NCI-H524 treated with DMSO at 0.1 percent for 48 hours (cell line): Measurements from ENCODE around the gene ARHGAP33.

Experiments used
- DNase-seq: peaks from one replicate; lab custom pipeline; 2025; lab: John Stamatoyannopoulos, UW

The ARHGAP33 gene, protein sequence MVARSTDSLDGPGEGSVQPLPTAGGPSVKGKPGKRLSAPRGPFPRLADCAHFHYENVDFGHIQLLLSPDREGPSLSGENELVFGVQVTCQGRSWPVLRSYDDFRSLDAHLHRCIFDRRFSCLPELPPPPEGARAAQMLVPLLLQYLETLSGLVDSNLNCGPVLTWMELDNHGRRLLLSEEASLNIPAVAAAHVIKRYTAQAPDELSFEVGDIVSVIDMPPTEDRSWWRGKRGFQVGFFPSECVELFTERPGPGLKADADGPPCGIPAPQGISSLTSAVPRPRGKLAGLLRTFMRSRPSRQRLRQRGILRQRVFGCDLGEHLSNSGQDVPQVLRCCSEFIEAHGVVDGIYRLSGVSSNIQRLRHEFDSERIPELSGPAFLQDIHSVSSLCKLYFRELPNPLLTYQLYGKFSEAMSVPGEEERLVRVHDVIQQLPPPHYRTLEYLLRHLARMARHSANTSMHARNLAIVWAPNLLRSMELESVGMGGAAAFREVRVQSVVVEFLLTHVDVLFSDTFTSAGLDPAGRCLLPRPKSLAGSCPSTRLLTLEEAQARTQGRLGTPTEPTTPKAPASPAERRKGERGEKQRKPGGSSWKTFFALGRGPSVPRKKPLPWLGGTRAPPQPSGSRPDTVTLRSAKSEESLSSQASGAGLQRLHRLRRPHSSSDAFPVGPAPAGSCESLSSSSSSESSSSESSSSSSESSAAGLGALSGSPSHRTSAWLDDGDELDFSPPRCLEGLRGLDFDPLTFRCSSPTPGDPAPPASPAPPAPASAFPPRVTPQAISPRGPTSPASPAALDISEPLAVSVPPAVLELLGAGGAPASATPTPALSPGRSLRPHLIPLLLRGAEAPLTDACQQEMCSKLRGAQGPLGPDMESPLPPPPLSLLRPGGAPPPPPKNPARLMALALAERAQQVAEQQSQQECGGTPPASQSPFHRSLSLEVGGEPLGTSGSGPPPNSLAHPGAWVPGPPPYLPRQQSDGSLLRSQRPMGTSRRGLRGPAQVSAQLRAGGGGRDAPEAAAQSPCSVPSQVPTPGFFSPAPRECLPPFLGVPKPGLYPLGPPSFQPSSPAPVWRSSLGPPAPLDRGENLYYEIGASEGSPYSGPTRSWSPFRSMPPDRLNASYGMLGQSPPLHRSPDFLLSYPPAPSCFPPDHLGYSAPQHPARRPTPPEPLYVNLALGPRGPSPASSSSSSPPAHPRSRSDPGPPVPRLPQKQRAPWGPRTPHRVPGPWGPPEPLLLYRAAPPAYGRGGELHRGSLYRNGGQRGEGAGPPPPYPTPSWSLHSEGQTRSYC

DNA sequence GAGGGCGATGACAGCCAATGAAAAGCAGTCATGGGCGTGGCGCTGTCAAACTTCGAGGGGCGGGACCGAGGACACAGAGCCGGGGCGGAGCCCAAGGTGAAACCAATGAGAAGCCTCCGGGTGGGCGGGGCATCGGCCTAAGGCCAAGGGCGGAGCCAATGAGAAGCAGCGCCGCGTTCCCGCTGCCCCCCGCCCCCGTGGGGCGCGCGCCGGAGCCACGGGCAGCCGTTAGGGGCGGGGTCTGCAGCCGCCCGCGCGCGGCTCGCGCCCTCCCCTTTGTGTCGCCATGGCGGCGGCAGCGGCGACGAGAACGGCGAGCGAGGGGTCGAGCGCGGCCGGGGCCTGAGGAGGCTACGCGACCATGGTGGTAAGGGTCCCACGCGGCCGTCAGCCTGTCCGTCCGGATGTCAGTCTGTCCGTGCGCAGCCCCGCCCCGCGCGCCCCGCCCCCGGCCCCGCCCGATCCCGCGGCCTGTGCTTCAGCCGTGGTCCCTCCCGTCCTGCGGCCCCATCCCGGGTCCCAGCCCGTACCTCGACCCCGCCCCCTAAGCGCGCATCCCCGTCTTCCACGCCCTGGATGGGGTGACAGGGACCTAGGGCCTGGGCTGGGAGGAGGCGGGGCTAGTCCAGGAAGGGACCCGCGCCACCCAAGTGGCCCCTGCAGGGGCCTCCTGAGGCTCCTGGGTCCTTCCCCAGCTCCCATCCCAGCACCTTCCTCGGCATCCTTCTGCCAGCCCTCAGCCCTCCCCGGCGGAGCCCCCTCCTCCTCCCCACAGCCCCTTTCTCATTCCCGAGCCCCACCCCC lies at the start of gene ARHGAP33:
TSS of gene ARHGAP33 (plus strand) at position 267 of the 804 bp plus-strand sequence. CDS start at position 362, 95 bp downstream.
- peak; percentile 85 for DNase-seq

DNA sequence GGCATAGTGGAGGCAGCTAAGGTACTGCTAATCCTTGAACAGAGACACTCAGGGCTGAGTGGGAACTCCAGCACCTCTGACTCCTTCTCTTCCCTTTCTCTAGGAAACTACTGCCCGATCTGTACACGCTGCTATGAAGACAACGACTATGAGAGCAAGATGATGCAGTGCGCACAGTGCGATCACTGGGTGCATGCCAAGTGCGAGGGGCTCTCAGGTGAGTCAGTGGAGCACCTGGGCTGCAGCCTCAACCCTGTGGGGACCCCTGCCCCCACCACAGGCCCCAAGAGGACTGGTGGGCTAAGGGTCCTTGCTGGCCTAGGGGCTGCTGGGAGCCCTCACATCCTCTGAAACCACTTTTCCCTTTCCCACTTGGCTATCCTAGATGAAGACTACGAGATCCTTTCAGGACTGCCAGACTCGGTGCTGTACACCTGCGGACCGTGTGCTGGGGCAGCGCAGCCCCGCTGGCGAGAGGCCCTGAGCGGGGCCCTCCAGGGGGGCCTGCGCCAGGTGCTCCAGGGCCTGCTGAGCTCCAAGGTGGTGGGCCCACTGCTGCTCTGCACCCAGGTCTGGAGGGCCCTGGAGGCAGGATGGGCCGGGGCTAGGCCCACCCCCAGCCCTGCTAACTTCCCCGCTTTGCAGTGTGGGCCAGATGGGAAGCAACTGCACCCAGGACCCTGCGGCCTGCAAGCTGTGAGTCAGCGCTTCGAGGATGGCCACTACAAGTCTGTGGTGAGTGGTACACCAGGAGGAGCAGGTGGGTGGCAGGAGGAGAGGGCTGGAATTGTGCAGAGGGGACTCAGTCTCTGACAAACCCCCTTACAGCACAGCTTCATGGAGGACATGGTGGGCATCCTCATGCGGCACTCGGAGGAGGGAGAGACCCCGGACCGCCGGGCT lies 48.1 kb upstream of the ARHGAP33 start:
- no peak for DNase-seq

DNA sequence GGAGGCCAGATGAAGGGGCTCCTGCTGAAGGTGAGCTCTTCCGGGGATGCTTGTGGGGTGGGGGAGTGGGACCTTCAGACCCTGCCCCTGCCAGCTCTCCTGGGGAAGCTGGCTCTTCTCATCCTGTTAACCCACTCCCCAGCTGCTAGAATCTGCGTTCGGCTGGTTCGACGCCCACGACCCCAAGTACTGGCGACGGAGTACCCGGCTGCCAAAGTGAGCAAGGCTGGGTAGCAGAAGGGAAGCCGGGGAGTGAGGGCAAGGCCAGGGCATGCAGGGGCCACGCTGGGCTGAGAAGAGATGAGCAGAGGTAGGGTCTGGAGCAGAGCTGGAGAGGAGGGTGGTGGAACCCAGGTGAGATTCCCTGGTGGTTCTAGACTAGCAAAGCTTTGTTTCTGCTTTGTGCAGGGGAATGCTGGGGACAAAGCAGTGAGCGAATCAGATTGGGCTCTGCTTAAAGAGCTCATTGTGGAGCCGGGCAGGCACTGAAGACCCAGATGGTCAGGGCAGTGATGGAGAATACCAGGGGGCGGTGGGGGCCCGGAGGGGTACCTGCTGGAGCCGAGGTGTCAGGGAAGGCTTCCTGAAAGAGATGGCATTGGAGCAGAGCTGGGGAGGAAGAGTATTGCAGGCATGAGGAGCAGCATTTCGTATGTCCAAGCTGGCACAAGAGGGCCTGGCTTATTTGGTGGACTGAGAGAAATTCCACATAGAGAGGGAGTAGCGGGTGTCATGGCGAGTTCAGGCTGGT lies 47.2 kb upstream of the ARHGAP33 start:
- DNase-seq, result no peak

DNA sequence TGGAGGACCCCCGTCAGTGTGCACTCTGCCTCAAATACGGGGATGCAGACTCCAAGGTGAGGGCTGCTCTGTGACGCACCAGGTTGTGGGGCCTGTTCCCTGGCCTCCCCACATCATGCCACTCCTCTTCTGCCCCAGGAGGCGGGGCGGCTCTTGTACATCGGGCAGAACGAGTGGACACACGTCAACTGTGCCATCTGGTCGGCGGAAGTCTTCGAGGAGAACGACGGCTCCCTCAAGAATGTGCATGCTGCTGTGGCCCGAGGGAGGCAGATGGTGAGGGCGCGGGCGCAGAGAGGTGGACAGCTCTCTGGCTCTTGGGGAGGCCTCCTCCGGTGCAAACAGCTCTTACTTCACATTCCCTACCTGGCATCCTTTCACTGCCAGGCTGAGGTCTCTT lies 46.3 kb upstream of the ARHGAP33 start:
- DNase-seq, result peak; percentile 24

DNA sequence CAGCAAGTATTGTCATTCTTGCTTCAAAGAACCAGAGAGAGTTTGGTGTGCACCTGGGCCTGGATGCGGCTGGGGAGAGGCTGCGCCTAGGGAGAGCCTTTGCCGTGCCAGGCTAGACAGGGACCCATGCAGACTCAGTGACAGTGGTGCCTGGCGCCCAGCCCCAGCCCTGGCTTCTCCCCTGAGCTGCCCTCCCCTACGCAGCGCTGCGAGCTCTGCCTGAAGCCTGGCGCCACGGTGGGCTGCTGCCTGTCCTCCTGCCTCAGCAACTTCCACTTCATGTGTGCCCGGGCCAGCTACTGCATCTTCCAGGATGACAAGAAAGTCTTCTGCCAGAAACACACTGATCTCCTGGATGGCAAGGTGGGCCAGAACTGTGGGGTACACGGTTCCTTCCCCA lies 45.6 kb upstream of the ARHGAP33 start:
- no peak for DNase-seq

DNA sequence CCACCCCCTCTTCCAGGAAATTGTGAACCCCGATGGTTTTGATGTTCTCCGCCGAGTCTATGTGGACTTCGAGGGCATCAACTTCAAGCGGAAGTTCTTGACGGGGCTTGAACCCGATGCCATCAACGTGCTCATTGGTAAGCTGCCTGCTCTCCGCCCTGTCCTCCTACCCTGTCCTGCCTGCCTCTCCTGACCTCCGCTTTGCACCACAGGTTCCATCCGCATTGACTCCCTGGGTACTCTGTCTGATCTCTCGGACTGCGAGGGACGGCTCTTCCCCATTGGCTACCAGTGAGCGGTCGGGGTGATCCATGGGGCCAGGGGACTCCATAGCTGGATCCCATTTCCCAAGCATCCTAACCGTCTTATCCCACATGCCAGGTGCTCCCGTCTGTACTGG lies 45.0 kb upstream of the ARHGAP33 start:
- DNase-seq, result no peak

DNA sequence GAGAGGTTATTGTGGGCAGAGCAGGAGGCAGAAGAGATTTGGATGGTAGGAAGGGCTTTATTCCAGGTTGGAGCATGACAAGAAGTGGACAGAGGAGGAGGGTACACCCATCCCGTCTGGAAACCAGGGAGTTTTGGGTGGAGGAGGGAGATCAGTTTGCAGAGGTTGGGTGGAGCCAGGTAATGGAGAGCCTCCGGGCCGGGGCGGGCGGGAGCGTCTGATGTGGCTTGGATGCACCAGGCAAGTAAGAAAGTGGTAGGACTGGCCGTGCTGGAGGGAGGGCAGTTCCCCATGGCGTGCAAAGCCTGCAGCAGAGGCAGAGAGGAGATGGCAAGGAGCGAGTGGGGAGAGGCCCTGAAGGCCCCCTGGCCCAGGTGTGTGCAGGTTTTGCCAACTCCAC lies 44.0 kb upstream of the ARHGAP33 start:
- DNase-seq, result no peak

DNA sequence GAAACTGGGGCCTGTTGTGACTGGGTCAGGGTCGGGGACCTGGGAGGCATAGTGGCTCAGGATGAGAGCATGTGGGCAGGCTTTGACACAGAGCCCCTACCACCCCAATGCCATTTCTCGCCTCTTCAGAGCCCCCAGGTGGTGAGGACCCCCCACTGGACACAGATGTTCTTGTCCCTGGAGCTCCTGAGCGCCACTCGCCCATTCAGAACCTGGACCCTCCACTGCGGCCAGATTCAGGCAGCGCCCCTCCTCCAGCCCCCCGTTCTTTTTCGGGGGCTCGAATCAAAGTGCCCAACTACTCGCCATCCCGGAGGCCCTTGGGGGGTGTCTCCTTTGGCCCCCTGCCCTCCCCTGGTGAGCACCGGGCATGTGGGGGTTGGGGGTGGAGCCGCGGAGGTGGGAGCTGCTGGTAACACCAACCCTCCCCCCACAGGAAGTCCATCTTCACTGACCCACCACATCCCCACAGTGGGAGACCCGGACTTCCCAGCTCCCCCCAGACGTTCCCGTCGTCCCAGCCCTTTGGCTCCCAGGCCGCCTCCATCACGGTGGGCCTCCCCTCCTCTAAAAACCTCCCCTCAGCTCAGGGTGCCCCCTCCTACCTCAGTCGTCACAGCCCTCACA lies 43.5 kb upstream of the ARHGAP33 start:
- no peak for DNase-seq

DNA sequence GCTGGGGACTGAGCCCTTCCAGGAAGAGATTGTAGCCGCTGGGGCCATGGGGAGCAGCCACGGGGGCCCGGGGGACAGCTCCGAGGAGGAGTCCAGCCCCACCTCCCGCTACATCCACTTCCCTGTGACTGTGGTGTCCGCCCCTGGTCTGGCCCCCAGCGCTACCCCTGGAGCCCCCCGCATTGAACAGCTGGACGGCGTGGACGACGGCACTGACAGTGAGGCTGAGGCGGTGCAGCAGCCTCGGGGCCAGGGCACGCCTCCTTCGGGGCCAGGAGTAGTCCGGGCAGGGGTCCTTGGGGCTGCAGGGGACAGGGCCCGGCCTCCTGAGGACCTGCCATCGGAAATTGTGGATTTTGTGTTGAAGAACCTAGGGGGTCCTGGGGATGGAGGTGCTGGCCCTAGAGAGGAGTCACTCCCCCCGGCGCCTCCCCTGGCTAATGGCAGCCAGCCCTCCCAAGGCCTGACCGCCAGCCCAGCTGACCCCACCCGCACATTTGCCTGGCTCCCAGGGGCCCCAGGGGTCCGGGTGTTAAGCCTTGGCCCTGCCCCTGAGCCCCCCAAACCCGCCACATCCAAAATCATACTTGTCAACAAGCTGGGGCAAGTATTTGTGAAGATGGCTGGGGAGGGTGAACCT lies 42.7 kb upstream of the ARHGAP33 start:
- no peak for DNase-seq

DNA sequence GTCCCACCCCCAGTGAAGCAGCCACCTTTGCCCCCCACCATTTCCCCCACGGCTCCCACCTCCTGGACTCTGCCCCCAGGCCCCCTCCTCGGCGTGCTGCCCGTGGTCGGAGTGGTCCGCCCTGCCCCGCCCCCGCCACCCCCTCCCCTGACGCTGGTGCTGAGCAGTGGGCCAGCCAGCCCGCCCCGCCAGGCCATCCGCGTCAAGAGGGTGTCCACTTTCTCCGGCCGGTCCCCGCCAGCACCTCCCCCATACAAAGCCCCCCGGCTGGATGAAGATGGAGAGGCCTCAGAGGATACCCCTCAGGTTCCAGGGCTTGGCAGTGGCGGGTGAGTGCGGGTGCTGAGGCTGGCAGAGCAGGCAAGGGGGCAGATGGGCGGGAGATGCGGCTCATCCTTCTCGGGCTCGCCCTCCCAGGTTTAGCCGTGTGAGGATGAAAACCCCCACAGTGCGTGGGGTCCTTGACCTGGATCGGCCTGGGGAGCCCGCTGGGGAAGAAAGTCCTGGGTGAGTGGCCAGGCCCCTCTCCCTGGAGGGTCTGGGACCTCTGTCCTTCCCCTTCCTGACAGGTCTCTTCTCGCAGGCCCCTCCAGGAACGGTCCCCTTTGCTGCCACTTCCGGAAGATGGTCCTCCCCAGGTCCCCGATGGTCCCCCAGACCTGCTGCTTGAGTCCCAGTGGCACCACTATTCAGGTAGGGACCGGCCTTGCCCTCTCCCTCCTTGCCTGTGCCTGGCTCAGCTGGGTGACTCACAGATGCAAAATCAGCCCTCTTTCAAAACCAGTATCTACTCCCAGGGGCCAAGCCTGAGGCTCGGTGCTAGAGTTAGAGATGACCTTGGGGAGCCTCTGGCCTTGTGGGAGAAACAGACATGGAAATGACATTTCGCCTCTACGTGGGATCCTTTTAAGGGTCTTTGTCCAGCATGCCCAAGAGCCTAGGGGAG lies 41.9 kb upstream of the ARHGAP33 start:
- DNase-seq, result no peak

DNA sequence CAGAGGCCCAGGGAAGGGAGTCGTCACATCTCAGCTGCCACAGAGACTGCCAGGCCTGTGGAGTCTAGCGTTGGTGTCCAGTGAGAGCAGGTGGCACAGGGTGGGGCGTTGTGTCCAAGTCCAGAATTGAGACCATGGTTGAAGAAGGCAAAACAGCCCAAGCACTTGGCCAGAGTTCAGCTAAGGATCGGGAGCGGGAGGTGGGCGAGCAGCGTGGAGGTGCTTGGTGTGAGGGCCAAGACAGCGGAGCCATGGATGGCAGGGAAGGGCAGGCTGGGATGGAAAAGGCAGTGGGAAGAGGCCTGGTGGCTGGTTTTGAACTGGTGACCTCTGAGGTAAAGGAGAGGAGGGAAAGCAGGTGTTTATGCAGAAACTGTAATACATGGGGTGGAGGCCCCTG lies 41.1 kb upstream of the ARHGAP33 start:
- no peak for DNase-seq

DNA sequence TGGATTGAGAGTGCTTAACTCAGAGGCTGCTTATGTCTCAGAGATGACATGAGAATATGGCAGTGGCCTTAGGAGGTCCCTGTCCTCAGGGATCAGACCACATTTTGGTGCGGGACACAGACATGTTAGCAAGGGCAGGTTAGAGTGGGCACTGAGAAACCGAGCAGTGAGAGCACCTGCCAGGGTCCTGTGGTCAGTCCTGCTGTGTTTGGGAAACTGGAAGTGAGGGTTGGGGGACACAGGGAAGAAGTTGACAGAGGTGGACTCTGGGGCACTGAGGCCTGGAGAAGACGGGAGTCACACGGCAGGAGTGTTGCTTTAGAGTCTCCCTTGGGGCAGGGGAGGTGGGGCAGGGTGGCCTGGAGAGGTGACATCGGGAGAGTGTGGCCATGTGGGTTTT lies 40.5 kb upstream of the ARHGAP33 start:
- DNase-seq, result no peak

DNA sequence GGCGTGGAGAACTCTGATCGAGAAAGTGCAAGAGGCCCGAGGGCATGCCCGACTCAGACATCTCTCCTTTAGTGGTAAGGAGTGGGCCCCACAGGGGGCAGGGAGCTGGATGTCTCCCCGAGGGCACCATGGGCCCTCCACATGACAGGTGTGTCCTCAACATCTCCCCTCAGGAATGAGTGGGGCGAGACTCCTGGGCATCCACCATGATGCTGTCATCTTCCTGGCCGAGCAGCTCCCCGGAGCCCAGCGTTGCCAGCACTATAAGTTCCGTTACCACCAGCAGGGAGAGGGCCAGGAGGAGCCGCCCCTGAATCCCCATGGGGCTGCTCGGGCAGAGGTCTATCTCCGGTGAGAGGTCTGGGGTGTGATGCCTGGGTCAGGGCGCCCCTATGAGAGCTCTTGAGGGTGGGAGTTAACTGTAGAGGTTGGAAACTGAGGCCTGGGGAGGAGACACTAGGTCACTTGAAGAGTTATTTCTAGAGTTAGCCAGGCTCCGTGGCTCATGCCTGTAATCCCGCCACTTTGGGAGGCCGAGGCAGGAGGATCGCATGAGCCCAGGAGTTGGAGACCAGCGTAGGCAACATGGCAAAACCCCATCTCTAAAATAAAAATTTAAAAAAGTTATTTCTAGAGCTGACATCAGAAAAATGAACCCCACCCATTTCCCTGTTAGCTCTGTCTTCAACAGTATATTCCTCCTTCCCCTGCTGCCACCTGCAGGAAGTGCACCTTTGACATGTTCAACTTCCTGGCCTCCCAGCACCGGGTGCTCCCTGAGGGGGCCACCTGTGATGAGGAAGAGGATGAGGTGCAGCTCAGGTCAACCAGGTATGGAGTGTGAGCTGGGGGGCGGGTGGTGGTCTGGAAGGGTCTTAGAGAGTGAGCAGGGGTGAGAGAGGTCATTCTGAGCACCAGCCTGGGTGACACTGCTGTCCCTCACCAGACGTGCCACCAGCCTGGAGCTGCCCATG lies 38.2 kb upstream of the ARHGAP33 start:
- no peak for DNase-seq

DNA sequence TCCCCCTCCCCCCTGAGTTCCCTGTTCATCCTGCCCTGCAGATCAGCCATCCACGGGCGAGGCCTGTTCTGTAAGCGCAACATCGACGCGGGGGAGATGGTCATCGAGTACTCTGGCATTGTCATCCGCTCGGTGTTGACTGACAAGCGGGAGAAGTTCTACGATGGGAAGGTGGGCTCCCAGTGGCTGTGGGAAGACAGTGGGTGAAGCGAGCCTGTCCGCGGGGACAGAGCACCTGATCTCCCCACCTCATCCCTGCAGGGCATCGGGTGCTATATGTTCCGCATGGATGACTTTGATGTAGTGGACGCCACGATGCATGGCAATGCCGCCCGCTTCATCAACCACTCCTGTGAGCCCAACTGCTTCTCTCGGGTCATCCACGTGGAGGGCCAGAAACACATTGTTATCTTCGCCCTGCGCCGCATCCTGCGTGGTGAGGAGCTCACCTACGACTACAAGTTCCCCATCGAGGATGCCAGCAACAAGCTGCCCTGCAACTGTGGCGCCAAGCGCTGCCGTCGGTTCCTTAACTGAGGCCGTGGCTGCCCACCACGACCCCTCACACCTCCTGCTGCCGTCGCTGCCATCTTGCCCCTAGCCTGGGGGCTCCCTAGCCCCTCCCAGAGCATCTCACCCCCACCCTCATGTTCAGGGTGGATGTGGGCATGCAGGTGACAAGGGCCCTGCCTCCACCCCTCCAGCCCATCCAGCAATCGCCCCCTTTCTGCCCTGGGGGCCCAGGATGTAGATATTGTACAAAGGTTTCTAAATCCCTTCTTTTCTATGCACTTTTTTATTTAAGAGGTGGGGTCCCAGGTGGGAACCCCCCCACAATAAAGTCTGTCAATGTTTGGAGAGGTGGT lies 37.1 kb upstream of the ARHGAP33 start:
- no peak for DNase-seq

DNA sequence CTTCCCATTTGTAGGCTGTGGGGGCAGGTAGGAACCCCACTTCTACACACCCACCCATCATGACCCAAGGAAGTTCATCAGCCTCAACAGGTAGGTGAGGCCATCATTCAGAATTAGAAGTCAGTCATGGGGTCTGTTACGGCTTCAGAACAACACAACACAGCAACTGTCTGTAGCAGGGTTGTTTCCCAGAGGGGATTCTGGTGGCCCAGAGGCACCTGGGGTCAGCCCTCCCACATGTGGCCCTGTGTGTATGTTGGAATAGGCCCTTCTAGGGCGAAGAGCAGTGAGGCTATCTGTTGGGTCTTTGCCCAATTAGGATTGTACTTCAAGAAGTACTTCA lies 36.5 kb upstream of the ARHGAP33 start:
- no peak for DNase-seq
